ENCODE data around the gene ABCF3. TPM values are rescaled to one million over a fixed set of nuclear protein-coding genes. Genes with fewer than 3 reads are reported as not detected.

The ABCF3 gene
- total and polyA plus RNA-seq, 2 of the 13 experiments (the other 11 are each of a cell fraction or from before 2014, with no cell fraction given) = 38.8 to 46.5 TPM

GRCh38 chr3:184154885-184155643 lies 30.9 kb upstream of the ABCF3 start, which contains the start of gene DVL3 (continued):
- TF ChIP-seq ZNF687 (CRISPR knock-in tag; IDR thresholded peaks at IDR 0.05) (peak; percentile 57; the same call in 1 of the 2 replicates), ZBTB25 (CRISPR knock-in tag; IDR thresholded peaks at IDR 0.05) (peak; percentile 56; the same call in 1 of the 2 replicates), ZNF646 (CRISPR knock-in tag; IDR thresholded peaks at IDR 0.05) (no peak), ARID4A (CRISPR knock-in tag; IDR thresholded peaks at IDR 0.05; ENCODE audit: borderline replicate concordance) (0 out of 2 replicates have a peak, but pooled peaks have one; percentile 43), ZFY (CRISPR knock-in tag; IDR thresholded peaks at IDR 0.05) (peak; percentile 78), PHF8 (CRISPR knock-in tag; IDR thresholded peaks at IDR 0.05) (peak; percentile 10; the same call in 1 of the 2 replicates), FOSL2 (CRISPR knock-in tag; IDR thresholded peaks at IDR 0.05) (peak; percentile 13; the same call in 1 of the 2 replicates), RBFOX2 (IDR thresholded peaks at IDR 0.05; ENCODE audit: low read depth, low read length) (peak; percentile 64), THAP11 (CRISPR knock-in tag; IDR thresholded peaks at IDR 0.05) (peak; percentile 55), HBP1 (CRISPR knock-in tag; IDR thresholded peaks at IDR 0.05; ENCODE audit: low read depth) (peak; percentile 69; the same call in 1 of the 2 replicates)

Data from HepG2 (cell line).